Neural progenitor cell (in vitro differentiated cells): ENCODE measurements around the gene SERPINB6.
"Not testable (repeated sequence)": the region's sequence is repeated elsewhere in the genome, so short reads cannot be mapped to it uniquely, and the experiment has no call there.

Experiments
- EZH2 ChIP-seq: fragments of 200-600 bp; sonication (generic); IDR thresholded peaks from 2 replicates; pipeline ENCODE4 v1.6.1; 2017; ENCODE audit warnings: antibody characterized with exemption, mild to moderate bottlenecking, moderate library complexity
- EZH2phosphoT487 ChIP-seq: fragments of 200-600 bp; sonication (generic); IDR thresholded peaks from 2 replicates; pipeline ENCODE4 v1.6.1; 2017; ENCODE audit warnings: antibody characterized with exemption
- TF ChIP-seq, protein P1 (sequence below): fragments of 200-600 bp; sonication (generic); IDR thresholded peaks from 2 replicates; pipeline ENCODE4 v1.5.1; 2017; ENCODE audit warnings: antibody characterized with exemption, mild to moderate bottlenecking

DNA sequence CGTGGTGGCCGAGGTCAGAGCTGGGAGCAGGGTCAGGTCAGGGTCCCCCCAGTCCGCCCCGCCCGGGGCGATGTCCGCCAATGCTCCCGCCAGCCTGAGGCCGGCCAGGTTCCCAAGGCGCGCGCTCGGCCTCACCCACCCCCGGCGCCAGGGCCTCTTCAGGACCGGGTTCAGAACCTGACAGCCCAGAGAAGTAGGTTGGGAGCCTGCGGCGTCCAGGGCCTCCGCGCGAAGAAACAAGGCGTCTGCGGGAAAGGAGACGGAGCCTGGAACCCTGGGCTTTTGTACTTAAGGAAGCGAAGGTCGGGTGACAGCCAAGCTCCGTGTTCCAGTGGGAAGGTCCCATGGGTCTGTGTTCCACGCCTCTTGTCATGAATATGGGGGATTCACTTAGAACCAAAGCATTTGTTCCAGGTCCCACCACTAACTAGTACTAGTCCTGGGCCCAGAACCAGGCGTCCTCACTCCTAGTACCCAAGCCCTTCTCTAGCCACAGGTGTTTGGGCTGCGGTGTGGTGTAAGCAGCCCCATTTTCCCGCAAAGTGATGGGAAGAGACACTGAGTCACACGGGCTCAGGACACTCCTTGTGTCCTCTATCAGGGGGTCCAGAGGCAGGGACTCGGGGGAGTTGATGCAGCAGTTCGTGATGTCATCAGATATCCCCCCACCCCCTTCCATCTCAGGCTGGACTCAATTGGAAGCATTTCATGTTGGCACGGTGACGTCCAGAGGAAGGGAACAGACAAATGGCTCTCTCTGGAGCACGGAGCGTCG lies 67.8 kb downstream of the SERPINB6 start:
- not testable (repeated sequence) for TF ChIP-seq EZH2, EZH2phosphoT487
- TF ChIP-seq, protein P1, sequence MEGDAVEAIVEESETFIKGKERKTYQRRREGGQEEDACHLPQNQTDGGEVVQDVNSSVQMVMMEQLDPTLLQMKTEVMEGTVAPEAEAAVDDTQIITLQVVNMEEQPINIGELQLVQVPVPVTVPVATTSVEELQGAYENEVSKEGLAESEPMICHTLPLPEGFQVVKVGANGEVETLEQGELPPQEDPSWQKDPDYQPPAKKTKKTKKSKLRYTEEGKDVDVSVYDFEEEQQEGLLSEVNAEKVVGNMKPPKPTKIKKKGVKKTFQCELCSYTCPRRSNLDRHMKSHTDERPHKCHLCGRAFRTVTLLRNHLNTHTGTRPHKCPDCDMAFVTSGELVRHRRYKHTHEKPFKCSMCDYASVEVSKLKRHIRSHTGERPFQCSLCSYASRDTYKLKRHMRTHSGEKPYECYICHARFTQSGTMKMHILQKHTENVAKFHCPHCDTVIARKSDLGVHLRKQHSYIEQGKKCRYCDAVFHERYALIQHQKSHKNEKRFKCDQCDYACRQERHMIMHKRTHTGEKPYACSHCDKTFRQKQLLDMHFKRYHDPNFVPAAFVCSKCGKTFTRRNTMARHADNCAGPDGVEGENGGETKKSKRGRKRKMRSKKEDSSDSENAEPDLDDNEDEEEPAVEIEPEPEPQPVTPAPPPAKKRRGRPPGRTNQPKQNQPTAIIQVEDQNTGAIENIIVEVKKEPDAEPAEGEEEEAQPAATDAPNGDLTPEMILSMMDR, result not testable (repeated sequence)
